Measurements from ENCODE around the gene NKAIN2.

NKAIN2 gene

GRCh38 chr6:124670801-124671200 is 867.1 kb downstream of the NKAIN2 start (continued):
- TF ChIP-seq ZBTB44 (tag by site-specific recombination; IDR thresholded peaks at IDR 0.05) (no peak), KLF9 (tag by site-specific recombination; IDR thresholded peaks at IDR 0.05; ENCODE audit: low read depth) (no peak), SCRT1 (tag by site-specific recombination; IDR thresholded peaks at IDR 0.05; ENCODE audit: borderline replicate concordance) (no peak), GLIS1 (tag by site-specific recombination; IDR thresholded peaks at IDR 0.05) (no peak), GLIS2 (tag by site-specific recombination; IDR thresholded peaks at IDR 0.05) (no peak)
- TF ChIP-seq, protein P1, sequence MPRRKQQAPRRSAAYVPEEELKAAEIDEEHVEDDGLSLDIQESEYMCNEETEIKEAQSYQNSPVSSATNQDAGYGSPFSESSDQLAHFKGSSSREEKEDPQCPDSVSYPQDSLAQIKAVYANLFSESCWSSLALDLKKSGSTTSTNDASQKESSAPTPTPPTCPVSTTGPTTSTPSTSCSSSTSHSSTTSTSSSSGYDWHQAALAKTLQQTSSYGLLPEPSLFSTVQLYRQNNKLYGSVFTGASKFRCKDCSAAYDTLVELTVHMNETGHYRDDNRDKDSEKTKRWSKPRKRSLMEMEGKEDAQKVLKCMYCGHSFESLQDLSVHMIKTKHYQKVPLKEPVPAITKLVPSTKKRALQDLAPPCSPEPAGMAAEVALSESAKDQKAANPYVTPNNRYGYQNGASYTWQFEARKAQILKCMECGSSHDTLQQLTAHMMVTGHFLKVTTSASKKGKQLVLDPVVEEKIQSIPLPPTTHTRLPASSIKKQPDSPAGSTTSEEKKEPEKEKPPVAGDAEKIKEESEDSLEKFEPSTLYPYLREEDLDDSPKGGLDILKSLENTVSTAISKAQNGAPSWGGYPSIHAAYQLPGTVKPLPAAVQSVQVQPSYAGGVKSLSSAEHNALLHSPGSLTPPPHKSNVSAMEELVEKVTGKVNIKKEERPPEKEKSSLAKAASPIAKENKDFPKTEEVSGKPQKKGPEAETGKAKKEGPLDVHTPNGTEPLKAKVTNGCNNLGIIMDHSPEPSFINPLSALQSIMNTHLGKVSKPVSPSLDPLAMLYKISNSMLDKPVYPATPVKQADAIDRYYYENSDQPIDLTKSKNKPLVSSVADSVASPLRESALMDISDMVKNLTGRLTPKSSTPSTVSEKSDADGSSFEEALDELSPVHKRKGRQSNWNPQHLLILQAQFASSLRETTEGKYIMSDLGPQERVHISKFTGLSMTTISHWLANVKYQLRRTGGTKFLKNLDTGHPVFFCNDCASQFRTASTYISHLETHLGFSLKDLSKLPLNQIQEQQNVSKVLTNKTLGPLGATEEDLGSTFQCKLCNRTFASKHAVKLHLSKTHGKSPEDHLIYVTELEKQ (tag by site-specific recombination; IDR thresholded peaks at IDR 0.05; ENCODE audit: borderline replicate concordance), result no peak

GRCh38 chr6:124671324-124671723 is 867.7 kb downstream of the NKAIN2 start:
- Histone ChIP-seq H3K36me3 (ENCODE audit: control insufficient read depth in 2 of 2, insufficient read depth in 1 of 2, low read length in 2 of 2) (no peaks in the 10 kb centered on the region), H3K4me3 (ENCODE audit: low read depth, low read length) (no peak overlapping the region), H3K27ac (ENCODE audit: extremely low read depth, low read depth, low read length) (no peak overlapping the region), H3K4me1 (ENCODE audit: control insufficient read depth, insufficient read depth, low read length) (no peaks in the 10 kb centered on the region), H3K9me3 (ENCODE audit: control insufficient read depth, insufficient read depth, low read depth, low read length) (no peaks in the 10 kb centered on the region)
- TF ChIP-seq ZNF335 (tag by site-specific recombination; conservative IDR thresholded peaks at IDR 0.05) (no peak), ZNF629 (tag by site-specific recombination; IDR thresholded peaks at IDR 0.05) (no peak), ZNF558 (tag by site-specific recombination; IDR thresholded peaks at IDR 0.05) (no peak), ZNF621 (tag by site-specific recombination; IDR thresholded peaks at IDR 0.05) (no peak), ZNF19 (tag by site-specific recombination; IDR thresholded peaks at IDR 0.05; ENCODE audit: low read depth) (no peak), ZNF658 (tag by site-specific recombination; IDR thresholded peaks at IDR 0.05) (no peak), ZNF391 (tag by site-specific recombination; IDR thresholded peaks at IDR 0.05; ENCODE audit: borderline replicate concordance, low read depth) (no peak)
- CTCF ChIA-PET, result interaction anchor here (0.8 to 1.5 kb wide), 2 partner anchors 10 to 87 kb away, joined by 3 read pairs; no protein-coding TSS in a partner anchor
- POLR2A ChIA-PET, result no interaction called here

DNA sequence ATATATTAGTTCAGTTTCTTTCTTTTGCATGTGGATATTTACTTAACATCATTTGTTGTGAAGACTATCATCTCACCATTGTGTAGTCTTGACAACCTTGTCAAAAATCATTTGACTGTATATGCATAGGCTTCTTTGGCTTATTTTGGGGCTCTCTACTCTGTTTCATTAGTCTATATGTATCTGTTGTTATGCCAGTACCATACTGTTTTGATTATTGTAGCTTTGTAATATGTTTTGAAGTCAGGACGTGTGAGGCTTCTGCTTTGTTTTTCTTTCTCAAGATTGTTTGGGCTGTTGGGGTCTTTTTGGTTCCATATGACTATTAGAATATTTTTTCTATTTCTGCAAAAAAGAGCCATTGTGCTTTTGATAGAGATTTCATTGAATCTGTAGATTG is 870.4 kb downstream of the NKAIN2 start:
- Histone ChIP-seq H3K9me3 (ENCODE audit: control insufficient read depth, insufficient read depth, low read depth, low read length) (no peaks in the 10 kb centered on the region), H3K27ac (ENCODE audit: extremely low read depth, low read depth, low read length) (no peak overlapping the region), H3K36me3 (ENCODE audit: control insufficient read depth in 2 of 2, insufficient read depth in 1 of 2, low read length in 2 of 2) (no peaks in the 10 kb centered on the region), H3K4me3 (ENCODE audit: low read depth, low read length) (no peak overlapping the region), H3K4me1 (ENCODE audit: control insufficient read depth, insufficient read depth, low read length) (no peaks in the 10 kb centered on the region)
- CTCF ChIA-PET, result no interaction called here
- POLR2A ChIA-PET, result no interaction called here
- TF ChIP-seq ZNF585B (tag by site-specific recombination; IDR thresholded peaks at IDR 0.05) (no peak), YY1 (tag by site-specific recombination; IDR thresholded peaks at IDR 0.05) (no peak), ZNF280D (tag by site-specific recombination; IDR thresholded peaks at IDR 0.05) (peak; percentile 84), ZNF214 (tag by site-specific recombination; IDR thresholded peaks at IDR 0.05; ENCODE audit: borderline replicate concordance) (no peak), ZNF350 (tag by site-specific recombination; IDR thresholded peaks at IDR 0.05) (no peak), PRDM1 (tag by site-specific recombination; IDR thresholded peaks at IDR 0.05) (no peak), SETDB1 (IDR thresholded peaks at IDR 0.05; ENCODE audit: insufficient read length, low read length) (peak; percentile 80), ZNF776 (tag by site-specific recombination; IDR thresholded peaks at IDR 0.05; ENCODE audit: borderline replicate concordance) (no peak), KLF16 (tag by site-specific recombination; IDR thresholded peaks at IDR 0.05) (no peak), SALL2 (tag by site-specific recombination; IDR thresholded peaks at IDR 0.05; ENCODE audit: borderline replicate concordance) (no peak), ZNF239 (tag by site-specific recombination; IDR thresholded peaks at IDR 0.05) (no peak)
- TF ChIP-seq, protein P2, sequence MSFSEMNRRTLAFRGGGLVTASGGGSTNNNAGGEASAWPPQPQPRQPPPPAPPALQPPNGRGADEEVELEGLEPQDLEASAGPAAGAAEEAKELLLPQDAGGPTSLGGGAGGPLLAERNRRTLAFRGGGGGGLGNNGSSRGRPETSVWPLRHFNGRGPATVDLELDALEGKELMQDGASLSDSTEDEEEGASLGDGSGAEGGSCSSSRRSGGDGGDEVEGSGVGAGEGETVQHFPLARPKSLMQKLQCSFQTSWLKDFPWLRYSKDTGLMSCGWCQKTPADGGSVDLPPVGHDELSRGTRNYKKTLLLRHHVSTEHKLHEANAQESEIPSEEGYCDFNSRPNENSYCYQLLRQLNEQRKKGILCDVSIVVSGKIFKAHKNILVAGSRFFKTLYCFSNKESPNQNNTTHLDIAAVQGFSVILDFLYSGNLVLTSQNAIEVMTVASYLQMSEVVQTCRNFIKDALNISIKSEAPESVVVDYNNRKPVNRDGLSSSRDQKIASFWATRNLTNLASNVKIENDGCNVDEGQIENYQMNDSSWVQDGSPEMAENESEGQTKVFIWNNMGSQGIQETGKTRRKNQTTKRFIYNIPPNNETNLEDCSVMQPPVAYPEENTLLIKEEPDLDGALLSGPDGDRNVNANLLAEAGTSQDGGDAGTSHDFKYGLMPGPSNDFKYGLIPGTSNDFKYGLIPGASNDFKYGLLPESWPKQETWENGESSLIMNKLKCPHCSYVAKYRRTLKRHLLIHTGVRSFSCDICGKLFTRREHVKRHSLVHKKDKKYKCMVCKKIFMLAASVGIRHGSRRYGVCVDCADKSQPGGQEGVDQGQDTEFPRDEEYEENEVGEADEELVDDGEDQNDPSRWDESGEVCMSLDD (tag by site-specific recombination; IDR thresholded peaks at IDR 0.05), result no peak
